Calu3 (cell line): ENCODE results near the gene GSDMA. TPM values are rescaled to one million over a fixed set of nuclear protein-coding genes. Genes with fewer than 3 reads are reported as not detected.

Source experiments
- BruUV-seq: library from RNA; stranded (reverse); fragments of 400-500 nt; replicated peaks from 2 replicates; lab custom pipeline; 2021; lab: Mats Ljungman, UMichigan
- CTCF ChIA-PET: fragments of 300-600 bp; sonication (Branson Sonifier 250); formaldehyde crosslinking; loops from one replicate; lab custom pipeline; 2022; ENCODE audit warnings: antibody characterized with exemption; lab: Charles Lee
- DNase-seq: peaks from one replicate; pipeline ENCODE4 v3.0.0; 2022
- H3K27ac Mint-ChIP-seq: one replicate; pipeline ENCODE4 v1.8.0; 2022; ENCODE audit warnings: mixed read lengths; ENCODE audit not compliant: unreplicated experiment
- H3K27me3 Mint-ChIP-seq: one replicate; pipeline ENCODE4 v1.8.0; 2022; ENCODE audit warnings: mixed read lengths; ENCODE audit not compliant: unreplicated experiment
- H3K36me3 Mint-ChIP-seq: one replicate; pipeline ENCODE4 v1.8.0; 2022; ENCODE audit warnings: mild to moderate bottlenecking, moderate library complexity, mixed read lengths; ENCODE audit not compliant: insufficient read depth, unreplicated experiment
- H3K4me1 Mint-ChIP-seq: one replicate; pipeline ENCODE4 v1.8.0; 2022; ENCODE audit warnings: mild to moderate bottlenecking, low read depth, mixed read lengths; ENCODE audit not compliant: unreplicated experiment
- H3K4me3 Mint-ChIP-seq: one replicate; pipeline ENCODE4 v1.8.0; 2022; ENCODE audit warnings: mild to moderate bottlenecking, low read depth, moderate library complexity, mixed read lengths; ENCODE audit not compliant: unreplicated experiment
- H3K9me3 Mint-ChIP-seq: one replicate; pipeline ENCODE4 v1.8.0; 2022; ENCODE audit warnings: low read depth, mixed read lengths; ENCODE audit not compliant: unreplicated experiment
- CTCF ChIP-seq: fragments of 200-600 bp; IDR thresholded peaks from one replicate; pipeline ENCODE4 v1.8.0; 2022; ENCODE audit warnings: antibody characterized with exemption; ENCODE audit not compliant: unreplicated experiment
- intact Hi-C: fragments of 100-400 bp; cut with micrococcal nuclease; formaldehyde crosslinking; loops from one replicate; pipeline ENCODE4 v1.10.0; 2022; ENCODE audit not compliant: unreplicated experiment
- total RNA-seq: library from RNA; stranded (reverse); gene quantifications from 2 replicates; pipeline ENCODE4 v1.2.3, GENCODE V29; 2022

The GSDMA gene
- total RNA-seq, 1 experiment from 2014 or later: 0.33 TPM

- H3K4me3 Mint-ChIP-seq: no peak overlapping the region
- H3K27me3 Mint-ChIP-seq: no peaks in the 10 kb centered on the region
- H3K27ac Mint-ChIP-seq: peak overlapping the region; percentile 2
- TF ChIP-seq CTCF: no peak
- H3K4me1 Mint-ChIP-seq: peaks cover 28% of the 10 kb centered on the region
- intact Hi-C loops: no loop called here
- H3K36me3 Mint-ChIP-seq: peaks cover 58% of the 10 kb centered on the region
- DNase-seq: no peak
- BruUV-seq: no TSS peak
- H3K9me3 Mint-ChIP-seq: no peaks in the 10 kb centered on the region
- CTCF ChIA-PET: interaction anchor here (0.5 to 109.6 kb wide), 60 partner anchors 3 to 630 kb away, joined by 3 to 8195 read pairs (median 6); partner anchors contain the start of genes CSF3, ERBB2, GRB7 and GSDMA
Measured at GRCh38 chr17:39919087-39919683, 43.6 kb upstream of the GSDMA start.

GRCh38 chr17:39920218-39921210 lies 42.3 kb upstream of the GSDMA start:
- TF ChIP-seq CTCF: no peak
- no peak overlapping the region for H3K27ac Mint-ChIP-seq
- no peaks in the 10 kb centered on the region for H3K27me3 Mint-ChIP-seq
- H3K9me3 Mint-ChIP-seq: no peaks in the 10 kb centered on the region
- H3K36me3 Mint-ChIP-seq: peaks cover 71% of the 10 kb centered on the region
- peaks cover 41% of the 10 kb centered on the region for H3K4me1 Mint-ChIP-seq
- no TSS peak for BruUV-seq
- no peak overlapping the region for H3K4me3 Mint-ChIP-seq
- CTCF ChIA-PET: interaction anchor here (0.5 to 109.6 kb wide), 38 partner anchors 4 to 497 kb away, joined by 3 to 8195 read pairs (median 9); partner anchors contain the start of genes CSF3, ERBB2, GRB7 and GSDMA
- intact Hi-C loops: loop anchor here (10.0 kb wide), 1 partner anchor 364 kb away; the partner anchor contains the start of gene CDC6
- DNase-seq: peak; percentile 86

- DNase-seq: peak; percentile 81
- Mint-ChIP-seq H3K27me3 (no peaks in the 10 kb centered on the region), H3K4me1 (peaks cover 49% of the 10 kb centered on the region), H3K4me3 (no peak overlapping the region), H3K9me3 (no peaks in the 10 kb centered on the region), H3K36me3 (peaks cover 77% of the 10 kb centered on the region), H3K27ac (no peak overlapping the region)
- CTCF ChIA-PET: interaction anchor here (0.5 to 109.6 kb wide), 31 partner anchors 15 to 612 kb away, joined by 3 to 8195 read pairs (median 10); partner anchors contain the start of genes CSF3, ERBB2, GRB7 and GSDMA
- BruUV-seq: TSS peak; percentile 40
- intact Hi-C loops: loop anchor here (10.0 kb wide), 1 partner anchor 363 kb away; the partner anchor contains the start of gene CDC6
- TF ChIP-seq CTCF: no peak
Measured at GRCh38 chr17:39921323-39921722, 41.5 kb upstream of the GSDMA start.

GRCh38 chr17:39922006-39922405 lies 40.8 kb upstream of the GSDMA start:
- H3K27ac Mint-ChIP-seq: no peak overlapping the region
- TF ChIP-seq CTCF: no peak
- H3K4me3 Mint-ChIP-seq: no peak overlapping the region
- H3K9me3 Mint-ChIP-seq: no peaks in the 10 kb centered on the region
- DNase-seq: no peak
- H3K4me1 Mint-ChIP-seq: peaks cover 46% of the 10 kb centered on the region
- CTCF ChIA-PET: interaction anchor here (0.5 to 109.6 kb wide), 41 partner anchors 14 to 666 kb away, joined by 3 to 8195 read pairs (median 7); partner anchors contain the start of genes CSF3, ERBB2, GRB7 and GSDMA
- no TSS peak for BruUV-seq
- intact Hi-C loops: loop anchor here (10.0 kb wide), 1 partner anchor 363 kb away; the partner anchor contains the start of gene CDC6
- H3K27me3 Mint-ChIP-seq: no peaks in the 10 kb centered on the region
- H3K36me3 Mint-ChIP-seq: peaks cover 83% of the 10 kb centered on the region
